GM12878 (cell line): ENCODE measurements around the gene ATP5F1A. TPM values are rescaled to one million over a fixed set of nuclear protein-coding genes. Genes with fewer than 3 reads are reported as not detected.

Experiments
- ATAC-seq: fragments of 200-7000 bp; cut with Tn5 transposase; 3 replicates; pipeline ENCODE4 v1.9.1; 2020; ENCODE audit warnings: mild to moderate bottlenecking, moderate library complexity
- BruUV-seq: library from RNA; stranded (reverse); fragments of 400-500 nt; replicated peaks from 2 replicates; lab custom pipeline; 2021; lab: Mats Ljungman, UMichigan
- CTCF ChIA-PET: fragments of 300-600 bp; sonication (Branson Sonifier 250); formaldehyde crosslinking; extraction: SDS; loops from one replicate; lab custom pipeline; 2021; ENCODE audit warnings: inconsistent platforms; lab: Yijun Ruan, JAX
- POLR2A ChIA-PET: fragments of 350-600 bp; formaldehyde crosslinking; extraction: SDS; loops from one replicate; lab custom pipeline; 2021; ENCODE audit warnings: inconsistent platforms; lab: Charles Lee
- RAD21 ChIA-PET: fragments of 300-600 bp; sonication (Branson Sonifier 250); formaldehyde crosslinking; loops from one replicate; lab custom pipeline; 2023; ENCODE audit warnings: antibody characterized with exemption; ENCODE audit not compliant: unreplicated experiment; lab: Charles Lee
- SMC1A ChIA-PET: fragments of 300-600 bp; sonication (Branson Sonifier 250); formaldehyde crosslinking; loops from one replicate; lab custom pipeline; 2023; ENCODE audit not compliant: unreplicated experiment, uncharacterized antibody; lab: Charles Lee
- DNase-seq: peaks from one replicate; pipeline ENCODE4 v3.0.0-alpha.2; 2011; ENCODE audit warnings: low read depth, low spot score
- FAIRE-seq: peaks from 3 replicates; lab custom pipeline; 2011; peaks lifted over from hg19 to GRCh38; lab: Jason Lieb, UNC
- H2AFZ ChIP-seq: 2 replicates; pipeline ENCODE4 v1.6.0; 2011; ENCODE audit warnings: low read depth, low read length, control low read depth; ENCODE audit not compliant: control insufficient read depth
- H3K27ac ChIP-seq: 2 replicates; pipeline ENCODE4 v1.5.1; 2011; ENCODE audit warnings: control low read depth; ENCODE audit not compliant: control insufficient read depth, insufficient read depth
- H3K27me3 ChIP-seq, 2 experiments: replicated peaks in 1 of 2; 2 replicates each; pipeline versions ENCODE4 v1.6.0 to v1.6.1; 2011; ENCODE audit warnings: low read length in 1 of 2; ENCODE audit not compliant: control insufficient read depth in 2 of 2, insufficient read depth in 2 of 2
- H3K36me3 ChIP-seq, 2 experiments: 2 replicates each; pipeline ENCODE4 v1.5.1; 2011; ENCODE audit warnings: low read length in 1 of 2; ENCODE audit not compliant: control insufficient read depth in 2 of 2, insufficient read depth in 2 of 2
- H3K4me1 ChIP-seq: 2 replicates; pipeline ENCODE4 v1.6.1; 2011; ENCODE audit warnings: mild to moderate bottlenecking, low read length, moderate library complexity, mixed read lengths; ENCODE audit not compliant: control insufficient read depth, insufficient read depth
- H3K4me2 ChIP-seq: 2 replicates; pipeline ENCODE4 v1.6.0; 2011; ENCODE audit warnings: control low read depth; ENCODE audit not compliant: control insufficient read depth, insufficient read depth
- H3K4me3 ChIP-seq: fragments of 200-600 bp; sonication (generic); 2 replicates; pipeline ENCODE4 v1.5.1; 2016
- H3K79me2 ChIP-seq: 2 replicates; pipeline ENCODE4 v1.6.0; 2011; ENCODE audit warnings: low read length; ENCODE audit not compliant: control insufficient read depth, insufficient read depth
- H3K9ac ChIP-seq: 2 replicates; pipeline ENCODE4 v1.8.0; 2011; ENCODE audit warnings: low read length, control low read depth, mixed read lengths; ENCODE audit not compliant: control insufficient read depth, insufficient read depth
- H3K9me3 ChIP-seq: replicated peaks from 3 replicates; pipeline ENCODE4 v1.5.1; 2011; ENCODE audit warnings: mild to moderate bottlenecking, low read length; ENCODE audit not compliant: control insufficient read depth, insufficient read depth
- H4K20me1 ChIP-seq: 2 replicates; pipeline ENCODE4 v1.6.0; 2011; ENCODE audit not compliant: control insufficient read depth, insufficient read depth
- FOS ChIP-seq: IDR thresholded peaks from 3 replicates; pipeline ENCODE4 v1.6.1; 2011; ENCODE audit warnings: borderline replicate concordance; ENCODE audit not compliant: insufficient read length; ENCODE audit errors: extremely low read depth
- POLR2A ChIP-seq: IDR thresholded peaks from 2 replicates; pipeline ENCODE4 v1.6.1; 2011; ENCODE audit warnings: low read depth, mild to moderate bottlenecking, low read length
- WGBS: methylation state at CpG from one replicate; pipeline ENCODE4 v1.1.6; 2016; ENCODE audit warnings: low lambda C conversion rate; ENCODE audit not compliant: insufficient replicate concordance, insufficient coverage; ENCODE audit errors: missing lambda C conversion rate; 5-methylcytosine and 5-hydroxymethylcytosine counted together
- in situ Hi-C: fragments of 300-500 bp; cut with MboI; formaldehyde crosslinking; loops from 9 replicates; pipeline ENCODE4 v1.14.3; 2018; ENCODE audit warnings: mixed read lengths
- intact Hi-C: fragments of 100-400 bp; cut with micrococcal nuclease; formaldehyde crosslinking; loops from one replicate; pipeline ENCODE4 v1.14.2; 2022; ENCODE audit not compliant: unreplicated experiment
- polyA plus RNA-seq, 11 experiments: library from polyadenylated mRNA; depleted of rRNA in 4 of 11; unstranded in 6 of 11; stranded (reverse) in 5 of 11; fragments of >200 nt; fragmentation: Nextera tagmentation in 4 of 11; fragmentation: Illumina TruSeq in 1 of 11; extraction: Ambion mirVana in 4 of 11; extraction: Trizol in 1 of 11; gene quantifications; 1 replicate in 1 of 11; 2 replicates in 10 of 11; pipeline versions ENCODE4 v1.2.1 to v1.2.3, GENCODE V29; 2011 to 2016; ENCODE audit warnings: inconsistent platforms in 2 of 11, missing spikeins in 2 of 11, low read depth in 1 of 11
- total RNA-seq, 4 experiments: library from RNA; depleted of rRNA in 3 of 4; stranded (reverse); fragments of >200 nt in 3 of 4; fragmentation: Illumina TruSeq in 1 of 4; extraction: Trizol in 1 of 4; gene quantifications; 2 replicates each; pipeline versions ENCODE4 v1.2.1 to v1.2.3, GENCODE V29; 2013 to 2021
- TF ChIP-seq, protein P1 (sequence below): fragments of 450-650 bp; IDR thresholded peaks from 2 replicates; pipeline ENCODE4 v1.6.1; 2017; ENCODE audit warnings: mild to moderate bottlenecking, moderate library complexity
- TF ChIP-seq, protein P2 (sequence below): fragments of 150-350 bp; IDR thresholded peaks from 2 replicates; pipeline ENCODE4 v1.6.1; 2016; ENCODE audit warnings: low read depth, low read length

ATP5F1A gene
- total and polyA plus RNA-seq, 10 of the 15 experiments (the other 5 are each of a cell fraction or from before 2014, with no cell fraction given), result 592 to 1,161 (median 723) TPM

DNA sequence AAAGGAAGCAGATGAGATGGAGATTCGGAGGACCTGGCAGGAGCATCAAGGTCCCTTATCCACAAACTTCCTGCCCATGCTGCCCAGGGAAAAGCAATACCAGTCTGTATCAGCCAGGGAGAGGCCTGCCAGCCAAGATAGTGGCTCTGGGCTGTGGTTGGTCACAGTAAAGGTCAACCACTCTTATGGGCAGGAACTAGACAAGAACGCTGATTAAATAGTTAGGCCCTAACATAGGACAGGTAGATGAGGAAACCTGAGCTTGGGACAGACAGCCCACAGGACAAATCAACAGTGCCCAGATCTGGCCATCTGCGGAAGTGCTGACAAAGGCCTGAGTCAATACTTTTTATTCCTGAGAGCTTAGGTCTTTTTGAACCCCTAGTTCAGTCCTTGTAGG, 36.7 kb downstream of the ATP5F1A start:
- Histone ChIP-seq H3K4me3 (no peak overlapping the region), H3K79me2 (no peaks in the 10 kb centered on the region), H3K9ac (no peak overlapping the region), H4K20me1 (no peaks in the 10 kb centered on the region), H3K9me3 (no peaks in the 10 kb centered on the region), H2AFZ (no peak overlapping the region), H3K36me3 (no peaks in the 10 kb centered on the region), H3K27ac (no peak overlapping the region), H3K27me3 (no peaks in the 10 kb centered on the region), H3K4me1 (peaks cover 2% of the 10 kb centered on the region), H3K4me2 (no peak overlapping the region)
- intact Hi-C loops, result no loop called here
- BruUV-seq, result no TSS peak
- no peak for FAIRE-seq
- SMC1A ChIA-PET, result interaction anchor here (0.6 to 2.4 kb wide), 4 partner anchors 12 to 138 kb away, joined by 3 to 8 read pairs (median 4); no protein-coding TSS in a partner anchor
- no peak for DNase-seq
- WGBS, result 77% methylated on average over 3 of the region's 3 CpGs
- RAD21 ChIA-PET, result interaction anchor here (0.9 kb wide), 1 partner anchor 12 kb away, joined by 3 read pairs; no protein-coding TSS in a partner anchor
- POLR2A ChIA-PET, result interaction anchor here (1.0 kb wide), 1 partner anchor 66 kb away, joined by 3 read pairs; no protein-coding TSS in a partner anchor
- no peak; the same call in 2 of the 3 replicates for ATAC-seq
- in situ Hi-C loops, result no loop called here
- TF ChIP-seq, protein P1, sequence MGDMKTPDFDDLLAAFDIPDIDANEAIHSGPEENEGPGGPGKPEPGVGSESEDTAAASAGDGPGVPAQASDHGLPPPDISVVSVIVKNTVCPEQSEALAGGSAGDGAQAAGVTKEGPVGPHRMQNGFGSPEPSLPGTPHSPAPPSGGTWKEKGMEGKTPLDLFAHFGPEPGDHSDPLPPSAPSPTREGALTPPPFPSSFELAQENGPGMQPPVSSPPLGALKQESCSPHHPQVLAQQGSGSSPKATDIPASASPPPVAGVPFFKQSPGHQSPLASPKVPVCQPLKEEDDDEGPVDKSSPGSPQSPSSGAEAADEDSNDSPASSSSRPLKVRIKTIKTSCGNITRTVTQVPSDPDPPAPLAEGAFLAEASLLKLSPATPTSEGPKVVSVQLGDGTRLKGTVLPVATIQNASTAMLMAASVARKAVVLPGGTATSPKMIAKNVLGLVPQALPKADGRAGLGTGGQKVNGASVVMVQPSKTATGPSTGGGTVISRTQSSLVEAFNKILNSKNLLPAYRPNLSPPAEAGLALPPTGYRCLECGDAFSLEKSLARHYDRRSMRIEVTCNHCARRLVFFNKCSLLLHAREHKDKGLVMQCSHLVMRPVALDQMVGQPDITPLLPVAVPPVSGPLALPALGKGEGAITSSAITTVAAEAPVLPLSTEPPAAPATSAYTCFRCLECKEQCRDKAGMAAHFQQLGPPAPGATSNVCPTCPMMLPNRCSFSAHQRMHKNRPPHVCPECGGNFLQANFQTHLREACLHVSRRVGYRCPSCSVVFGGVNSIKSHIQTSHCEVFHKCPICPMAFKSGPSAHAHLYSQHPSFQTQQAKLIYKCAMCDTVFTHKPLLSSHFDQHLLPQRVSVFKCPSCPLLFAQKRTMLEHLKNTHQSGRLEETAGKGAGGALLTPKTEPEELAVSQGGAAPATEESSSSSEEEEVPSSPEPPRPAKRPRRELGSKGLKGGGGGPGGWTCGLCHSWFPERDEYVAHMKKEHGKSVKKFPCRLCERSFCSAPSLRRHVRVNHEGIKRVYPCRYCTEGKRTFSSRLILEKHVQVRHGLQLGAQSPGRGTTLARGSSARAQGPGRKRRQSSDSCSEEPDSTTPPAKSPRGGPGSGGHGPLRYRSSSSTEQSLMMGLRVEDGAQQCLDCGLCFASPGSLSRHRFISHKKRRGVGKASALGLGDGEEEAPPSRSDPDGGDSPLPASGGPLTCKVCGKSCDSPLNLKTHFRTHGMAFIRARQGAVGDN, result no peak
- TF ChIP-seq, protein P2, sequence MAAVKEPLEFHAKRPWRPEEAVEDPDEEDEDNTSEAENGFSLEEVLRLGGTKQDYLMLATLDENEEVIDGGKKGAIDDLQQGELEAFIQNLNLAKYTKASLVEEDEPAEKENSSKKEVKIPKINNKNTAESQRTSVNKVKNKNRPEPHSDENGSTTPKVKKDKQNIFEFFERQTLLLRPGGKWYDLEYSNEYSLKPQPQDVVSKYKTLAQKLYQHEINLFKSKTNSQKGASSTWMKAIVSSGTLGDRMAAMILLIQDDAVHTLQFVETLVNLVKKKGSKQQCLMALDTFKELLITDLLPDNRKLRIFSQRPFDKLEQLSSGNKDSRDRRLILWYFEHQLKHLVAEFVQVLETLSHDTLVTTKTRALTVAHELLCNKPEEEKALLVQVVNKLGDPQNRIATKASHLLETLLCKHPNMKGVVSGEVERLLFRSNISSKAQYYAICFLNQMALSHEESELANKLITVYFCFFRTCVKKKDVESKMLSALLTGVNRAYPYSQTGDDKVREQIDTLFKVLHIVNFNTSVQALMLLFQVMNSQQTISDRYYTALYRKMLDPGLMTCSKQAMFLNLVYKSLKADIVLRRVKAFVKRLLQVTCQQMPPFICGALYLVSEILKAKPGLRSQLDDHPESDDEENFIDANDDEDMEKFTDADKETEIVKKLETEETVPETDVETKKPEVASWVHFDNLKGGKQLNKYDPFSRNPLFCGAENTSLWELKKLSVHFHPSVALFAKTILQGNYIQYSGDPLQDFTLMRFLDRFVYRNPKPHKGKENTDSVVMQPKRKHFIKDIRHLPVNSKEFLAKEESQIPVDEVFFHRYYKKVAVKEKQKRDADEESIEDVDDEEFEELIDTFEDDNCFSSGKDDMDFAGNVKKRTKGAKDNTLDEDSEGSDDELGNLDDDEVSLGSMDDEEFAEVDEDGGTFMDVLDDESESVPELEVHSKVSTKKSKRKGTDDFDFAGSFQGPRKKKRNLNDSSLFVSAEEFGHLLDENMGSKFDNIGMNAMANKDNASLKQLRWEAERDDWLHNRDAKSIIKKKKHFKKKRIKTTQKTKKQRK, result no peak
- TF ChIP-seq FOS (no peak), POLR2A (no peak)
- CTCF ChIA-PET, result interaction anchor here (2.5 kb wide), 1 partner anchor 12 kb away, joined by 14 read pairs; no protein-coding TSS in a partner anchor
